NCI-H510A treated with DMSO at 0.1 percent for 48 hours (cell line): ENCODE measurements around the gene NXNL1.
A peak's percentile ranks its signal among the peaks of the same experiment; 100 is the strongest.
"Not testable (repeated sequence)": the region's sequence is repeated elsewhere in the genome, so short reads cannot be mapped to it uniquely, and the experiment has no call there.

ENCODE experiments used
- DNase-seq: peaks from one replicate; lab custom pipeline; 2025; lab: John Stamatoyannopoulos, UW

NXNL1 gene

GRCh38 chr19:17486545-17487240 lies 26.0 kb upstream of the NXNL1 start:
- no peak for DNase-seq

DNA sequence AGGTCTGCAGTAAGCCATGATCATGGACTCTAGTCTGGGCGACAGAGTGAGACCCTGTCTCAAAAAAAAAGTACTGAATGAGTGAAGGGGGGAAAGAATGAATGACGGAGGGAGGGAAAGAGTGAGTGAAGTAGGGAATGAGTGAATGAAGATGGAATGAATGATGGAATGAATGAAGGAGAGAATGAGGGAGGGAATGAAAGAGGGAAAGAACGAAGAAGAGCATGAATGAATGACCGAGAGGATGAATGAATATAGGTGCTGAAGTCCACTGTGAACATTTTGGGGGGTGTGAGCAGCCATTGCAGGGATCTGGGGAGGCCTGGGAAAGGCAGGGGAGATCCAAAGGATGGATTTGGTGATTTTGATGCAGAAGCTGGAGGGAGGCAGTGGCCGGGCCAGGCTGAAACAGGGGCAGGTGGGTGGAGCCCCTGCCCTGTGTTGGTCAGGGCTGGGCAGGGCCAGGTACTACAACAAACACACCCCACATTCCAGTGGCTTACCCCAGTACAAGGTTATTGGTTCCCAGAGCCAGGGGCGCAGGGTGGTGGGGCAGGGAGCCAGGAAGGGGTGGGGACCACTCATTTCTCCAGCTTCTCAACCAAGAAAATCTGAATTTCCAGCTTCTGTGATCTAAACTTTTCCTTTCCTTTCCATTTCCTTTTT lies 23.9 kb upstream of the NXNL1 start:
- no peak for DNase-seq

GRCh38 chr19:17483605-17484002 lies 22.9 kb upstream of the NXNL1 start:
- DNase-seq, result no peak

GRCh38 chr19:17482877-17483604 lies 22.3 kb upstream of the NXNL1 start:
- no peak for DNase-seq

- no peak for DNase-seq
Observed at GRCh38 chr19:17481986-17482385, 21.3 kb upstream of the NXNL1 start.

DNA sequence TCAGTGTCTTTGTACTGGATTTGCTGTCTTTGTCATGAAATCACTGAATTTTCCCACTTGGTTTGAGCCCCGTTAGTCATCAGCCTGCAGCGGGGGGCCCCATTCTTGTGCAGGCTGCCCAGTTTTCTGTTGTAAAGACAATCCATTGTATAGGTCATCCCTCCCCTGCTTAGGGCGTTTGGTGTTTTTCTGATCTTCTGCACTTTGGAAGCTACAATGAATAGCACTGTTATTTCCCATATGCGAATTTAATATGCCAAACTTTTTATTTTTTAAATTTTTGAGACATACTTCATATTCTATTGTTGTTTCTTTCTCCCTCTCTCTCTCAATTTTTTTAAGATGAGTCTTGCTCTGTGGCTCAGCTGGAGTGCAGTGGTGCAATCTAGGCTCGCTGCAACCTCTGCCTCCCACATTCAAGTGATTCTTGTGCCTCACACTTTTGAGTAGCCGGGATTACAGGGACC lies 18.6 kb upstream of the NXNL1 start:
- no peak for DNase-seq

DNA sequence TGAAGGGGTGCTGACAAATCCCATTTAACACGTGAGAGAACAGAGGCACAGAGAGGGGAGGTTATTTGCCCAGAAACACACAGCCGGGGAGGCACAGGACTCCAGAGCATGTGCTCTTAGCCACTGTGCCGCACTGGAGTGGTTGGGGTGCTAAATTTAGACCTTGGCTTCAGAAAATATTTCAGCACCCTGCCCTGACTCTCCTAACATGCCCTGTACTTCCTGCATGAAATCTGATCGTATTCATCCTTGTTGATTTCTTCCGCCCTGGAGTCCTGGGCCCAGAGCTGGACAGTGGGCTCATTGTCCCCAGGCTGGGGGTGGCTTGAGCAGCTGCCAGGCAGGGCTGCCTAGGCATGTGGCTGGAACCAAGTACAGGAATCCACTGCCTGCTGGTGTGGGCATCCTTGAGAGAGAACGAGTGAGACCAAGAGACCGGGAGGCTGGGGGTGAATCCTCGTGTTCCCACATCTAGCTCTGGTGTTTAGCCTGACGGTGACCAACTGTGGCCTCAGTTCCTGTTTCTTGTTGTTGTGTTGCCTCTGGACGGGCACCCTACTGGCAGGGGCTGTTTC lies 14.9 kb upstream of the NXNL1 start:
- no peak for DNase-seq

DNA sequence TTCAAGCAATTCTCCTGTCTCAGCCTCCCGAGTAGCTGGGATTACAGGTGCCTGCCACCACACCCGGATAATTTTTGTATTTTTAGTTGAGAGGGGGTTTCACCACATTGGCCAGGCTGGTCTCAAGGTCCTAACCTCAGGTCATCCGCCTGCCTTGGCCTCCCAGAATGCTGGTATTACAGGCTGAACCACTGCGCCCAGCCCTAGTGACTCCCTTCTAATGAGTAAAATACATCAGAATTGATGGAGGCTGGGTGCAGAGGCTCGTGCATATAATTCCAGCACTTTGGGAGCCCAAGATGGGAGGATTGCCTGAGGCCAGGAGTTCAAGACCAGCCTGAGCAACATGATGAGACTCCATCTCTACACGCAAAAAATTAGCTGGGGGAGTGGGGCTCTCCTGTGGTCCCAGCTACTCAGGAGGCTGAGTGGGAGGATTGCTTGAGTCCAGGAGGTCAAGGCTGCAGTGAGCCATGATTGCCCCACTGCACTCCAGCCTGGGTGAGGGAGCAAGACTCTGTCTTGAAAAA lies 14.3 kb upstream of the NXNL1 start:
- not testable (repeated sequence) for DNase-seq

DNA sequence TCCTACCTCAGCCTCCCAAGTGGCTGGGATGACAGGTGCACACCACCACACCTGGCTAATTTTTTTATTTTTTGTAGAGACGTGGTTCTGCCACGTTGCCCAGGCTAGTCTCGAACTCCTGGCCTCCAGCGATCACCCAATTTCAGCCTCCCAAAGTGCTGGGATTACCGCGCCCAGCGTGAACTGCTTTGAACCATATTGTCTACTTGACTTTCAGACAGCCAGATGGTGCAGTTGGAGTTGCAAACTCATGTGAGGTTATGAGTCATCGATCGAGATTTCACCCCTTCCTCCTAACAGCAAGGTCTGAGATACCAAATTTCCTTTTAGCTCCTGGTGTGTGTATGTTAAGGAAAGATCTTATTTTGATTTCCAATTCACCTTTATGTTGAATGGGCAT lies 12.3 kb upstream of the NXNL1 start:
- DNase-seq, result no peak

DNA sequence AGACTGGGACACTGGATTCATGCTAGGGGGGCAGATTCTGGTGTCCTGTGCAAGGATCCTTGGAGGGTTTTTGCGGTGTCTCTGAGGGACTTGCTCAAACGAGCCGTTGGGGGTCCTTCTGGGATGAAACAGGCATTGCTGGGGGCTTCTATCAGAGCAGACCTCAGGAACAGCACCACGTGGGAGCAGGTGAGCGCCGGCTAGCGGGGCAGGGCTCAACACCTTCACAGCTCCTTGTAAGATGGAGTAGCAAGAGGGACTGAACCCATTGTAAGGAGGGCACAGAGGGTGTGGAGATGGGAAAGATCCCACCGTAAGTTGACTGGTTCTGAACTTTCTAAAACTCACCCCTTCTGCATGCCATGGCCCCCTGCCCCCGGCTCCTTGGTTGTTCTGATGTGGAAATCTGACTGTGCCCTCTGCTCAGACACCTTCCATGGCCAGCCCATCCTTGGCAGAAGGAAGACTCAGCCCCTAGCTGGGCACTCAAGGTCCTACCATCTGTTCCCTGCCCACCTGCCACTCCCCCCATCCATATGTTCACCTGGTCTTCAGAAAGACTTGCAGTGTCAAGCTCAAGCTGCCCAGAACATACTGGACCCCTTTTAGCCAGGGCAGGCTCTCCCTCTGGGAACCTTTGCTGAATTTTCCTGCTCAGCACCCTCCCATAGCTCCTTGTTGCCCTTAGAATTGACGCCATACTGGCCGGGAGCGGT lies 10.8 kb upstream of the NXNL1 start:
- no peak for DNase-seq

GRCh38 chr19:17470068-17470841 lies 9.5 kb upstream of the NXNL1 start, which contains the start of gene SLC27A1:
Gene SLC27A1, plus strand, starts transcription at chr19:17470524. Its CDS starts 17 bp downstream, at chr19:17470541.
- DNase-seq, result peak; percentile 95

- peak; percentile 95 for DNase-seq
Observed at GRCh38 chr19:17469481-17470067, 8.8 kb upstream of the NXNL1 start.

GRCh38 chr19:17469092-17469480 lies 8.4 kb upstream of the NXNL1 start:
- peak; percentile 36 for DNase-seq

GRCh38 chr19:17468302-17469091 lies 7.8 kb upstream of the NXNL1 start:
- no peak for DNase-seq

DNA sequence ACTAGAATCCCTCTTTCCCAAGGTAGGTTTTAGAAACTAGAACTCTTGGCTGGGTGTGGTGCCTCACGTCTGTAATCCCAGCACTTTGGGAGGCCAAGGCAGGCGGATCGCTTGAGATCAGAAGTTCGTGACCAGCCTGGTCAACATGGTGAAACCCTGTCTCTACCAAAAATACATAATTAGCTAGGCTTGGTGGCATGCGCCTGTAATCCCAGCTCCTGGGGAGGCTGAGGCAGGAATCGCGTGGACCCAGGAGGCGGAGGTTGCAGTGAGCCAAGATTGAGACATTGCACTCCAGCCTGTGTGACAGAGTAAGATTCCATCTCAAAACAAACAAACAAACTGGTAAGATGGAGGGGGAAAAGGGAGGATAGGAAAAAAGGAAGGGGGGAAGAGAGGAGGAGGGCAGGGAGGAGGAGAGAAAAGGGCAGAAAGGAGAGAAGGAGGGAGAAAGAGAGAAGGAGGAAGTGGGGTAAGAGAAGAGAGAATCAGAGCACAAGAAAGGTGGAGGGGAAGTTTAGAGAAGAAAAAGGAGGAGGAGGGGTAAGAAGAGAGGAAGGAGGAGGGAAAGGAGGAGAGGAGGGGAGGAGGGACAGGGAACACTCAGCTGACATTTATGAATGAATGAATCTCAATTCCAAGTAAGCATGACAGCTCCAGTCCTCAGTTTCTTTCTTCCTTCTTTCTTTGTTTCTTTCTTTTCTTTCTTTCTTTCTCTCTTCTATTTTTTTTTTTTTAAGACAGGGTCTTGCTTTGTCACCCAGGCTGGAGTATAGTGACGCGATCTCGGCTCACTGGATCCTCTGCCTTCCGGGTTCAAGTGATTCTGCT lies 7.0 kb upstream of the NXNL1 start:
- no peak for DNase-seq

GRCh38 chr19:17466487-17466850 lies 5.7 kb upstream of the NXNL1 start:
- no peak for DNase-seq

DNA sequence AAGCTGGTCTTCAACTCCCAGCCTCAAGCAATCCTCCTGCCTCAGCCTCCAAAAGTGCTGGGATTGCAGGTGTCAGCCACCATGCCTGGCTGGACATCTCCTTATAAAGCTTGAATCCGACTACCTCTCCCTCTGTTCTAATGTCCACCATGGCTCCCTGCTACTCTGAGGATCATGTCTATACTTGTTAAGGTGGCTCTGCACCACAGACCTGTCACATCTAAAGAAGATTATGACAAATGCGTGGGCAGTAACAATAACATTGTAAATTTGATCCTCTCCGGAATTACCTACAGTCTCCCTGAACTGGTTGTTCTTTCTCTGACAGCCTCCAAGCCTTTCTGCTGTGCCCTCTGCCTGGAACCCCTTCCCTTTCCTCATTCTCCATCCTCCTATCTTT lies 1.8 kb downstream of the NXNL1 start:
- no peak for DNase-seq

DNA sequence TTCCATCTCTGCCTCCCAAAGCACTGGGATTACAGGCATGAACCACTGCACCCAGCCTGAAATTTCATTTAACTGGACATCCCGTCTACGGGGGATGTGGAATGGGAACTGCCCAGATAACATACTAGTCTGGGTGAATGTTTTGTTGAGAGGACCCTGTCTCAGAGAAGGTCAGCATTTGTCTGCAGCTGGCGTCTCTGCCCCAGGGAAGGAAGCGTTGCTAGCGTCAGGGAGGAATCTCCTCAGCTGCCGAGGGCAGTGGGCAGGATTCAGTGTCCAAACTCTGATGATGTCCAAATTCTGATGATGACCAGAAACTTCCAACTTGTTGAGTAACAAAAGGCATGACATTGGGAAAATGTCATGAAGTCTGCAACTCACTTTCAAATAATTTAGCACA lies 3.1 kb downstream of the NXNL1 start:
- no peak for DNase-seq

- DNase-seq, result no peak
Observed at GRCh38 chr19:17456127-17456526, 4.6 kb downstream of the NXNL1 start.
